Neural cell (in vitro differentiated cells): ENCODE results near the gene CACTIN. TPM values are rescaled to one million over a fixed set of nuclear protein-coding genes. Genes with fewer than 3 reads are reported as not detected.
A peak's percentile ranks its signal among the peaks of the same experiment; 100 is the strongest.

Source experiments
- H2AFZ ChIP-seq: fragments of 200-600, 300-800 bp; sonication (generic), shearing (Covaris generic); 2 replicates; pipeline ENCODE4 v1.6.0; 2014; ENCODE audit warnings: low read depth, mild to moderate bottlenecking, antibody characterized with exemption, low read length, moderate library complexity
- H3F3A ChIP-seq: fragments of 200-600 bp; shearing (Covaris generic); 2 replicates; pipeline ENCODE4 v1.6.1; 2016; ENCODE audit warnings: mild to moderate bottlenecking, moderate library complexity, mixed read lengths, antibody characterized with exemption, low read length; ENCODE audit not compliant: insufficient read depth, poor library complexity, severe bottlenecking
- H3K27ac ChIP-seq: fragments of 200-600, 300-800 bp; sonication (generic), shearing (Covaris generic); 2 replicates; pipeline ENCODE4 v1.5.1; 2014; ENCODE audit warnings: mild to moderate bottlenecking, low read length, moderate library complexity
- H3K27me3 ChIP-seq: fragments of 300-800, 200-600 bp; sonication (generic), shearing (Covaris generic); 2 replicates; pipeline ENCODE4 v1.6.0; 2014; ENCODE audit warnings: mild to moderate bottlenecking, low read depth, low read length, moderate library complexity; ENCODE audit not compliant: insufficient read depth
- H3K36me3 ChIP-seq: fragments of 300-800, 200-600 bp; sonication (generic), shearing (Covaris generic); 2 replicates; pipeline ENCODE4 v1.5.1; 2014; ENCODE audit warnings: mild to moderate bottlenecking, antibody characterized with exemption, low read length, moderate library complexity; ENCODE audit not compliant: insufficient read depth
- H3K4me2 ChIP-seq: fragments of 300-800, 200-600 bp; sonication (generic), shearing (Covaris generic); 2 replicates; pipeline ENCODE4 v1.6.0; 2014; ENCODE audit warnings: mild to moderate bottlenecking, low read length
- H3K4me3 ChIP-seq: fragments of 300-800, 200-600 bp; sonication (generic), shearing (Covaris generic); 2 replicates; pipeline ENCODE4 v1.5.1; 2014; ENCODE audit warnings: mild to moderate bottlenecking, low read length, moderate library complexity
- H3K79me2 ChIP-seq: fragments of 200-600 bp; shearing (Covaris generic); replicated peaks from 2 replicates; pipeline ENCODE4 v1.6.0; 2014; ENCODE audit warnings: mild to moderate bottlenecking, low read length, moderate library complexity; ENCODE audit not compliant: insufficient read depth
- H3K9ac ChIP-seq: fragments of 300-800, 200-600 bp; sonication (generic), shearing (Covaris generic); 2 replicates; pipeline ENCODE4 v1.6.1; 2016; ENCODE audit warnings: mild to moderate bottlenecking, low read length, mixed read lengths
- H3K9me2 ChIP-seq: fragments of 200-600 bp; shearing (Covaris generic); 2 replicates; pipeline ENCODE4 v1.6.1; 2016; ENCODE audit warnings: mild to moderate bottlenecking, low read length, mixed read lengths; ENCODE audit not compliant: insufficient read depth
- H3K9me3 ChIP-seq: fragments of 200-600, 300-800 bp; sonication (generic), shearing (Covaris generic); 2 replicates; pipeline ENCODE4 v1.6.1; 2016; ENCODE audit warnings: mild to moderate bottlenecking, mixed run types, low read length, moderate library complexity, mixed read lengths
- H4K20me1 ChIP-seq: fragments of 200-600 bp; shearing (Covaris generic); 2 replicates; pipeline ENCODE4 v1.6.1; 2016; ENCODE audit warnings: mild to moderate bottlenecking, mixed run types; ENCODE audit not compliant: insufficient read depth
- CTCF ChIP-seq: fragments of 450-650 bp; IDR thresholded peaks from 2 replicates; pipeline ENCODE4 v1.5.1; 2014; ENCODE audit warnings: antibody characterized with exemption, mild to moderate bottlenecking, moderate library complexity; ENCODE audit not compliant: poor library complexity, severe bottlenecking
- EP300 ChIP-seq: fragments of 450-650 bp; conservative IDR thresholded peaks from 2 replicates; pipeline ENCODE4 v1.6.1; 2014; ENCODE audit warnings: antibody characterized with exemption, mild to moderate bottlenecking, moderate library complexity; ENCODE audit not compliant: poor library complexity, severe bottlenecking
- EZH2 ChIP-seq: fragments of 200-600, 300-800 bp; shearing (Covaris generic), sonication (generic); IDR thresholded peaks from 2 replicates; pipeline ENCODE4 v1.6.1; 2014; ENCODE audit warnings: antibody characterized with exemption, low read length, borderline replicate concordance, mild to moderate bottlenecking; ENCODE audit not compliant: insufficient read depth, poor library complexity, severe bottlenecking
- MXI1 ChIP-seq: fragments of 450-650 bp; conservative IDR thresholded peaks from 2 replicates; pipeline ENCODE4 v1.6.1; 2014; ENCODE audit warnings: antibody characterized with exemption, mild to moderate bottlenecking; ENCODE audit not compliant: poor library complexity, severe bottlenecking
- POLR2AphosphoS5 ChIP-seq: IDR thresholded peaks from 2 replicates; pipeline ENCODE4 v1.6.1; 2012
- RAD21 ChIP-seq: fragments of 450-650 bp; conservative IDR thresholded peaks from 2 replicates; pipeline ENCODE4 v1.6.1; 2014; ENCODE audit warnings: antibody characterized with exemption, mild to moderate bottlenecking, moderate library complexity
- REST ChIP-seq: IDR thresholded peaks from 2 replicates; pipeline ENCODE4 v1.6.1; 2012; ENCODE audit warnings: borderline replicate concordance
- SMC3 ChIP-seq: fragments of 450-650 bp; conservative IDR thresholded peaks from 2 replicates; pipeline ENCODE4 v1.6.1; 2014; ENCODE audit warnings: antibody characterized with exemption, mild to moderate bottlenecking, moderate library complexity; ENCODE audit not compliant: poor library complexity
- TAF1 ChIP-seq: IDR thresholded peaks from 2 replicates; pipeline ENCODE4 v1.6.1; 2012; ENCODE audit warnings: low read depth
- polyA plus RNA-seq: library from polyadenylated mRNA; depleted of rRNA; stranded (reverse); fragments of >200 nt; gene quantifications from 2 replicates; pipeline ENCODE4 v1.2.3, GENCODE V29; 2014

CACTIN gene
- polyA plus RNA-seq, 1 donor from 2014 or later = 21.4 TPM

- no peak overlapping the region for H3K4me2 ChIP-seq
Observed at GRCh38 chr19:3670796-3671679, 44.4 kb upstream of the CACTIN start.

GRCh38 chr19:3669947-3670795 lies 43.6 kb upstream of the CACTIN start:
- no peak overlapping the region for H3K9ac ChIP-seq
- H3K4me3 ChIP-seq = no peak overlapping the region
- no peak overlapping the region for H2AFZ ChIP-seq
- H3K27me3 ChIP-seq = no peaks in the 10 kb centered on the region
- H3K4me2 ChIP-seq = no peak overlapping the region
- no peaks in the 10 kb centered on the region for H3K36me3 ChIP-seq
- no peak overlapping the region for H3K27ac ChIP-seq
- H3K9me3 ChIP-seq = no peaks in the 10 kb centered on the region
- H3K79me2 ChIP-seq = no peaks in the 10 kb centered on the region
- H3F3A ChIP-seq = no peaks in the 10 kb centered on the region
- TF ChIP-seq EZH2 (no peak), TAF1 (no peak), POLR2AphosphoS5 (no peak), CTCF (no peak), REST (no peak), MXI1 (no peak), SMC3 (no peak), EP300 (no peak), RAD21 (no peak)
- H3K9me2 ChIP-seq = no peaks in the 10 kb centered on the region
- no peaks in the 10 kb centered on the region for H4K20me1 ChIP-seq

More at GRCh38 chr19:3670796-3671679, 44.4 kb upstream of the CACTIN start:
- H4K20me1 ChIP-seq = no peaks in the 10 kb centered on the region
- TF ChIP-seq REST = no peak
- no peak for TF ChIP-seq EP300
- no peak for TF ChIP-seq POLR2AphosphoS5
- no peaks in the 10 kb centered on the region for H3K9me3 ChIP-seq
- no peaks in the 10 kb centered on the region for H3K9me2 ChIP-seq
- H3K4me3 ChIP-seq = peak overlapping the region; percentile 37
- H2AFZ ChIP-seq = no peak overlapping the region
- H3K27ac ChIP-seq = peak overlapping the region; percentile 20
- no peaks in the 10 kb centered on the region for H3K36me3 ChIP-seq
- no peaks in the 10 kb centered on the region for H3F3A ChIP-seq
- H3K27me3 ChIP-seq = no peaks in the 10 kb centered on the region
- no peaks in the 10 kb centered on the region for H3K79me2 ChIP-seq
- peak overlapping the region; percentile 42 for H3K9ac ChIP-seq
